Neural cell (in vitro differentiated cells): ENCODE data around the gene ATF6. TPM values are rescaled to one million over a fixed set of nuclear protein-coding genes. Genes with fewer than 3 reads are reported as not detected.
A peak's percentile ranks its signal among the peaks of the same experiment; 100 is the strongest.

Source experiments
- H2AFZ ChIP-seq: fragments of 200-600, 300-800 bp; sonication (generic), shearing (Covaris generic); 2 replicates; pipeline ENCODE4 v1.6.0; 2014; ENCODE audit warnings: low read depth, mild to moderate bottlenecking, antibody characterized with exemption, low read length, moderate library complexity
- H3F3A ChIP-seq: fragments of 200-600 bp; shearing (Covaris generic); 2 replicates; pipeline ENCODE4 v1.6.1; 2016; ENCODE audit warnings: mild to moderate bottlenecking, moderate library complexity, mixed read lengths, antibody characterized with exemption, low read length; ENCODE audit not compliant: insufficient read depth, poor library complexity, severe bottlenecking
- H3K27ac ChIP-seq: fragments of 200-600, 300-800 bp; sonication (generic), shearing (Covaris generic); 2 replicates; pipeline ENCODE4 v1.5.1; 2014; ENCODE audit warnings: mild to moderate bottlenecking, low read length, moderate library complexity
- H3K27me3 ChIP-seq: fragments of 300-800, 200-600 bp; sonication (generic), shearing (Covaris generic); 2 replicates; pipeline ENCODE4 v1.6.0; 2014; ENCODE audit warnings: mild to moderate bottlenecking, low read depth, low read length, moderate library complexity; ENCODE audit not compliant: insufficient read depth
- H3K36me3 ChIP-seq: fragments of 300-800, 200-600 bp; sonication (generic), shearing (Covaris generic); 2 replicates; pipeline ENCODE4 v1.5.1; 2014; ENCODE audit warnings: mild to moderate bottlenecking, antibody characterized with exemption, low read length, moderate library complexity; ENCODE audit not compliant: insufficient read depth
- H3K4me2 ChIP-seq: fragments of 300-800, 200-600 bp; sonication (generic), shearing (Covaris generic); 2 replicates; pipeline ENCODE4 v1.6.0; 2014; ENCODE audit warnings: mild to moderate bottlenecking, low read length
- H3K4me3 ChIP-seq: fragments of 300-800, 200-600 bp; sonication (generic), shearing (Covaris generic); 2 replicates; pipeline ENCODE4 v1.5.1; 2014; ENCODE audit warnings: mild to moderate bottlenecking, low read length, moderate library complexity
- H3K79me2 ChIP-seq: fragments of 200-600 bp; shearing (Covaris generic); replicated peaks from 2 replicates; pipeline ENCODE4 v1.6.0; 2014; ENCODE audit warnings: mild to moderate bottlenecking, low read length, moderate library complexity; ENCODE audit not compliant: insufficient read depth
- H3K9ac ChIP-seq: fragments of 300-800, 200-600 bp; sonication (generic), shearing (Covaris generic); 2 replicates; pipeline ENCODE4 v1.6.1; 2016; ENCODE audit warnings: mild to moderate bottlenecking, low read length, mixed read lengths
- H3K9me2 ChIP-seq: fragments of 200-600 bp; shearing (Covaris generic); 2 replicates; pipeline ENCODE4 v1.6.1; 2016; ENCODE audit warnings: mild to moderate bottlenecking, low read length, mixed read lengths; ENCODE audit not compliant: insufficient read depth
- H3K9me3 ChIP-seq: fragments of 200-600, 300-800 bp; sonication (generic), shearing (Covaris generic); 2 replicates; pipeline ENCODE4 v1.6.1; 2016; ENCODE audit warnings: mild to moderate bottlenecking, mixed run types, low read length, moderate library complexity, mixed read lengths
- H4K20me1 ChIP-seq: fragments of 200-600 bp; shearing (Covaris generic); 2 replicates; pipeline ENCODE4 v1.6.1; 2016; ENCODE audit warnings: mild to moderate bottlenecking, mixed run types; ENCODE audit not compliant: insufficient read depth
- EP300 ChIP-seq: fragments of 450-650 bp; conservative IDR thresholded peaks from 2 replicates; pipeline ENCODE4 v1.6.1; 2014; ENCODE audit warnings: antibody characterized with exemption, mild to moderate bottlenecking, moderate library complexity; ENCODE audit not compliant: poor library complexity, severe bottlenecking
- EZH2 ChIP-seq: fragments of 200-600, 300-800 bp; shearing (Covaris generic), sonication (generic); IDR thresholded peaks from 2 replicates; pipeline ENCODE4 v1.6.1; 2014; ENCODE audit warnings: antibody characterized with exemption, low read length, borderline replicate concordance, mild to moderate bottlenecking; ENCODE audit not compliant: insufficient read depth, poor library complexity, severe bottlenecking
- MXI1 ChIP-seq: fragments of 450-650 bp; conservative IDR thresholded peaks from 2 replicates; pipeline ENCODE4 v1.6.1; 2014; ENCODE audit warnings: antibody characterized with exemption, mild to moderate bottlenecking; ENCODE audit not compliant: poor library complexity, severe bottlenecking
- POLR2AphosphoS5 ChIP-seq: IDR thresholded peaks from 2 replicates; pipeline ENCODE4 v1.6.1; 2012
- RAD21 ChIP-seq: fragments of 450-650 bp; conservative IDR thresholded peaks from 2 replicates; pipeline ENCODE4 v1.6.1; 2014; ENCODE audit warnings: antibody characterized with exemption, mild to moderate bottlenecking, moderate library complexity
- REST ChIP-seq: IDR thresholded peaks from 2 replicates; pipeline ENCODE4 v1.6.1; 2012; ENCODE audit warnings: borderline replicate concordance
- SMC3 ChIP-seq: fragments of 450-650 bp; conservative IDR thresholded peaks from 2 replicates; pipeline ENCODE4 v1.6.1; 2014; ENCODE audit warnings: antibody characterized with exemption, mild to moderate bottlenecking, moderate library complexity; ENCODE audit not compliant: poor library complexity
- TAF1 ChIP-seq: IDR thresholded peaks from 2 replicates; pipeline ENCODE4 v1.6.1; 2012; ENCODE audit warnings: low read depth
- polyA minus RNA-seq: library from RNA; depleted of rRNA, polyadenylated mRNA; stranded (reverse); fragments of >200 nt; gene quantifications from 2 replicates; pipeline ENCODE4 v1.2.3, GENCODE V29; 2014
- polyA plus RNA-seq: library from polyadenylated mRNA; depleted of rRNA; stranded (reverse); fragments of >200 nt; gene quantifications from 2 replicates; pipeline ENCODE4 v1.2.3, GENCODE V29; 2014
- TF ChIP-seq, protein P1 (sequence below): fragments of 450-650 bp; IDR thresholded peaks from 2 replicates; pipeline ENCODE4 v1.5.1; 2014; ENCODE audit warnings: antibody characterized with exemption, mild to moderate bottlenecking, moderate library complexity; ENCODE audit not compliant: poor library complexity, severe bottlenecking

Gene ATF6
- 15.4 and 16.6 TPM in 2 replicates for polyA plus RNA-seq
- polyA minus RNA-seq = 45.8 and 51.7 TPM in 2 replicates

DNA sequence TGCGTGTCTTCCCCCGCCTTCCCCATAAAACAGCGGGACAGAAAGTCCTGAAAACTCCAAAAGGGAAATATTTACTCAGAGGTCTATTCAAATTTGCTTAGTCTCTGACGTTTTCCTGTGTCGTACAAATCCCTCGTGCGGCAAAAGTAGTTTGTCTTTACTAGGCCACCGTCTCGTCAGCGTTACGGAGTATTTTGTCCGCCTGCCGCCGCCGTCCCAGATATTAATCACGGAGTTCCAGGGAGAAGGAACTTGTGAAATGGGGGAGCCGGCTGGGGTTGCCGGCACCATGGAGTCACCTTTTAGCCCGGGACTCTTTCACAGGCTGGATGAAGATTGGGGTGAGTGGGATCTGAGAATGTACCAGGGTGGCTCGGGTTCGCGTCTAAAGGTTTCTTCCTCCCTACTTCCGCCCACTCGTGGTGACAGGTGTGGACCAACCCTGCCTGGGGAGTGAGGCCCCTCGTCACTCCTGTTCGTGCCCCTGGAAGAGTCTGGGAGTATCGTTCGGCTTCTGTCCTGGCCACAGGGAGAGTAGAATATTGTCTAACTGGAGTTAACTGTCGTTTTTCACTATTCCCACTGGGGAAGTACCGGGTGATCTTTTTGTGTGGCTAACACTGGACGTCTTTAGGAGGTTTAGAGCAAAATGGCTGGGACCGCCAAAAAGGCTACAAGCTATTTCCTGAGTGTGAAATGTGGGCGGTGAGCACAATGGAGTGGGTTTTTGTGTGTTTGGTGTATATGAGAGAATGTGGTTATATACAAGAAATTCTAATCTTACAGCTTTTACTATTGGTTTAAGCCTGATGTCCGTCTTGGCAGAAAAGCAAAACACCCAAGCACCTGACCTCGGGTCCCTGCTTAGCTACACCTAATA lies at the start of gene ATF6:
Gene ATF6 (plus strand): TSS at position 219 of the 880 bp plus-strand sequence. CDS start 41 bp downstream, at position 260.
- Histone ChIP-seq H3K79me2 (peaks cover 30% of the 10 kb centered on the region), H3K27ac (peak within 1 kb of the TSS; percentile 56), H3K9ac (peak within 1 kb of the TSS; percentile 75), H3K9me3 (no peaks in the 10 kb centered on the region), H3K27me3 (no peaks in the 10 kb centered on the region), H3K4me3 (peak within 1 kb of the TSS; percentile 81), H3K36me3 (no peaks in the 10 kb centered on the region), H3K4me2 (peak within 1 kb of the TSS; percentile 72), H4K20me1 (no peaks in the 10 kb centered on the region), H3K9me2 (no peaks in the 10 kb centered on the region), H2AFZ (peak within 1 kb of the TSS; percentile 75), H3F3A (no peaks in the 10 kb centered on the region)
- TF ChIP-seq TAF1 = peak; percentile 47
- no peak for TF ChIP-seq EZH2
- peak; percentile 40 for TF ChIP-seq EP300
- no peak for TF ChIP-seq REST
- TF ChIP-seq SMC3 = peak; percentile 16
- peak; percentile 73 for TF ChIP-seq POLR2AphosphoS5
- TF ChIP-seq MXI1 = peak; percentile 77
- TF ChIP-seq, protein P1, sequence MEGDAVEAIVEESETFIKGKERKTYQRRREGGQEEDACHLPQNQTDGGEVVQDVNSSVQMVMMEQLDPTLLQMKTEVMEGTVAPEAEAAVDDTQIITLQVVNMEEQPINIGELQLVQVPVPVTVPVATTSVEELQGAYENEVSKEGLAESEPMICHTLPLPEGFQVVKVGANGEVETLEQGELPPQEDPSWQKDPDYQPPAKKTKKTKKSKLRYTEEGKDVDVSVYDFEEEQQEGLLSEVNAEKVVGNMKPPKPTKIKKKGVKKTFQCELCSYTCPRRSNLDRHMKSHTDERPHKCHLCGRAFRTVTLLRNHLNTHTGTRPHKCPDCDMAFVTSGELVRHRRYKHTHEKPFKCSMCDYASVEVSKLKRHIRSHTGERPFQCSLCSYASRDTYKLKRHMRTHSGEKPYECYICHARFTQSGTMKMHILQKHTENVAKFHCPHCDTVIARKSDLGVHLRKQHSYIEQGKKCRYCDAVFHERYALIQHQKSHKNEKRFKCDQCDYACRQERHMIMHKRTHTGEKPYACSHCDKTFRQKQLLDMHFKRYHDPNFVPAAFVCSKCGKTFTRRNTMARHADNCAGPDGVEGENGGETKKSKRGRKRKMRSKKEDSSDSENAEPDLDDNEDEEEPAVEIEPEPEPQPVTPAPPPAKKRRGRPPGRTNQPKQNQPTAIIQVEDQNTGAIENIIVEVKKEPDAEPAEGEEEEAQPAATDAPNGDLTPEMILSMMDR = peak; percentile 43

DNA sequence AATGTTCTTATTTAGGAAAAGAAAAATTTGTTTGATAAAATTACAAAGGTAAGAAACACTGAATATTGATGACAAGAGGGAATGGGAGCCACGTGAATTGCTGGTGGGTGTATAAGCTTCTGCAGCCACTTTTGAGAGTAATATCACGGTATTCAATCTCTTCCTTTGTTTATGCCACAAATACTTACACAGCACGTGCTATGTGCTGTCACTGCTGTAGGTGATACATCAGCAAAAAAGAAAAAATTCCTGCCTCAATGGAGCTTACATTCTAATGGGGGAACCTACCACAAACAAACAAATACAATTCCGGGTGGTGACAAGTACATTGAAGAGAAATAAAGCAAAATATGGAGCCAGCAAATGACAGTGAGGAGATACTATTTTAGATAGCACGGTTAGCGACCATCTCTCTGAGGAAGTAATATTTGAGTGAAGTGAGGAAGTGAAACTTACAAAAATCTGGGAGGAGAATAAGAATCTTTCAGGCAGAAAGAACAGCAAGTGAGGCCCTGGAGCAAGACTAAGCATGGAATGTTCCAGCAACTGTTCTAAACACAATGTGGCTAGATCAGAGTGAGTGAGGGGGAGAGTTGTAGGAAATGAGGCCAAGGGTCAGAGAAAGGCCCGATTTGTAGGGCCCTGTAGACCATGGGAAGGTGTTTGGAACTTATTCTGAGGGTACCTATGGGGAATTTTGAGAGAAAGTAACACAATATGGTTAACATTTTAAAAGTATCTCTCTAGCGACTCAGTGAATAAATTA lies 47.4 kb upstream of the ATF6 start:
- H2AFZ ChIP-seq = no peak overlapping the region
- H4K20me1 ChIP-seq = no peaks in the 10 kb centered on the region
- H3K36me3 ChIP-seq = no peaks in the 10 kb centered on the region
- no peaks in the 10 kb centered on the region for H3F3A ChIP-seq
- peaks cover 5% of the 10 kb centered on the region for H3K27me3 ChIP-seq
- no peaks in the 10 kb centered on the region for H3K9me2 ChIP-seq
- H3K9me3 ChIP-seq = no peaks in the 10 kb centered on the region
- H3K79me2 ChIP-seq = no peaks in the 10 kb centered on the region
- H3K9ac ChIP-seq = no peak overlapping the region
- no peak overlapping the region for H3K4me2 ChIP-seq
- no peak overlapping the region for H3K4me3 ChIP-seq
- TF ChIP-seq, protein P1 = no peak
- TF ChIP-seq MXI1 = no peak
- TF ChIP-seq EP300 = no peak
- no peak for TF ChIP-seq TAF1
- TF ChIP-seq RAD21 = no peak
- TF ChIP-seq SMC3 = no peak
- no peak for TF ChIP-seq EZH2
- no peak for TF ChIP-seq POLR2AphosphoS5
- no peak for TF ChIP-seq REST
- H3K27ac ChIP-seq = no peak overlapping the region
